Sigmoid colon (tissue), 4 donors: Measurements from ENCODE around the gene INTS3.

Source experiments
- EP300 ChIP-seq, 4 donors: sonication (generic); formaldehyde crosslinking; IDR thresholded peaks; one replicate each; pipeline ENCODE4 v1.6.1; 2017; ENCODE audit warnings: antibody characterized with exemption in 4 of 4
- POLR2A ChIP-seq, 2 donors: fragments of 450-650 bp; IDR thresholded peaks; one replicate each; pipeline ENCODE4 v1.6.1; 2016; ENCODE audit warnings: antibody characterized with exemption in 2 of 2, mild to moderate bottlenecking in 2 of 2, moderate library complexity in 2 of 2
- POLR2AphosphoS5 ChIP-seq, 4 donors: sonication (generic); formaldehyde crosslinking; IDR thresholded peaks; one replicate each; pipeline ENCODE4 v1.6.1; 2017; ENCODE audit warnings: antibody characterized with exemption in 4 of 4
- TF ChIP-seq, protein P1 (sequence below), 4 experiments: fragments of 450-650 bp in 3 of 4; fragments of 200-600 bp in 1 of 4; IDR thresholded peaks; one replicate each; pipeline ENCODE4 v1.5.1; 2016 to 2019; ENCODE audit warnings: antibody characterized with exemption in 4 of 4, mild to moderate bottlenecking in 3 of 4, moderate library complexity in 2 of 4

DNA sequence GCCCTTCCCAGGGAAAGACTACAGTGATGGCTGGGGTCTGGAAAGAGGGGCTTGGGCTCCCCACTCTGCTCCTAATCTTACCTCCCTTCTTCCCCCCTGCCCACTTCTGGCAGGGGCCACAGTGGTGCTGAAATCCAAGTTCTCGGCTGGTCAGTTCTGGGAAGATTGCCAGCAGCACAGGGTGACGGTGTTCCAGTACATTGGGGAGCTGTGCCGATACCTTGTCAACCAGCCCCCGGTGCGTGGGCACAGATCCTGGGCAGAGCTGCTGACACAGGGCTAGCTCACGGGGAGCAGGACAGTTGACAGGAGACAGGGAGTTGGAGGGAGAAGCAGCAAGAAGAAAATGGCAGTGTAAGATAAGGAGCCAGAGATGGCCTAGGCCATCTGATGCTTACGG, 49.8 kb downstream of the INTS3 start:
- TF ChIP-seq POLR2A (IDR thresholded peaks at IDR 0.05) (no peak), EP300 (IDR thresholded peaks at IDR 0.05) (no peak), POLR2AphosphoS5 (IDR thresholded peaks at IDR 0.05) (no peak)
- TF ChIP-seq, protein P1, sequence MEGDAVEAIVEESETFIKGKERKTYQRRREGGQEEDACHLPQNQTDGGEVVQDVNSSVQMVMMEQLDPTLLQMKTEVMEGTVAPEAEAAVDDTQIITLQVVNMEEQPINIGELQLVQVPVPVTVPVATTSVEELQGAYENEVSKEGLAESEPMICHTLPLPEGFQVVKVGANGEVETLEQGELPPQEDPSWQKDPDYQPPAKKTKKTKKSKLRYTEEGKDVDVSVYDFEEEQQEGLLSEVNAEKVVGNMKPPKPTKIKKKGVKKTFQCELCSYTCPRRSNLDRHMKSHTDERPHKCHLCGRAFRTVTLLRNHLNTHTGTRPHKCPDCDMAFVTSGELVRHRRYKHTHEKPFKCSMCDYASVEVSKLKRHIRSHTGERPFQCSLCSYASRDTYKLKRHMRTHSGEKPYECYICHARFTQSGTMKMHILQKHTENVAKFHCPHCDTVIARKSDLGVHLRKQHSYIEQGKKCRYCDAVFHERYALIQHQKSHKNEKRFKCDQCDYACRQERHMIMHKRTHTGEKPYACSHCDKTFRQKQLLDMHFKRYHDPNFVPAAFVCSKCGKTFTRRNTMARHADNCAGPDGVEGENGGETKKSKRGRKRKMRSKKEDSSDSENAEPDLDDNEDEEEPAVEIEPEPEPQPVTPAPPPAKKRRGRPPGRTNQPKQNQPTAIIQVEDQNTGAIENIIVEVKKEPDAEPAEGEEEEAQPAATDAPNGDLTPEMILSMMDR (IDR thresholded peaks at IDR 0.05), result no peak
